HCT116 (cell line): Measurements from ENCODE around the gene SGMS1. TPM values are rescaled to one million over a fixed set of nuclear protein-coding genes. Genes with fewer than 3 reads are reported as not detected.

ENCODE experiments used
- ATAC-seq: fragments of 200-7000 bp; cut with Tn5 transposase; 2 replicates; pipeline ENCODE4 v1.9.1; 2020; ENCODE audit warnings: mild to moderate bottlenecking, moderate library complexity
- BruUV-seq: library from RNA; stranded (reverse); fragments of 400-500 nt; replicated peaks from 2 replicates; lab custom pipeline; 2021; lab: Mats Ljungman, UMichigan
- CTCF ChIA-PET: fragments of 300-600 bp; sonication (Branson Sonifier 250); formaldehyde crosslinking; loops from one replicate; lab custom pipeline; 2021; ENCODE audit warnings: antibody characterized with exemption; lab: Charles Lee
- POLR2A ChIA-PET: fragments of 300-600, 350-600 bp; sonication (Branson Sonifier 250); formaldehyde crosslinking; loops from one replicate; lab custom pipeline; 2021; ENCODE audit warnings: antibody characterized with exemption; lab: Charles Lee
- RAD21 ChIA-PET, 2 experiments: fragments of 300-600 bp; sonication (Branson Sonifier 250); formaldehyde crosslinking; loops; one replicate each; lab custom pipeline; 2023; ENCODE audit warnings: low total read pairs in 2 of 2; ENCODE audit not compliant: uncharacterized antibody in 2 of 2, unreplicated experiment in 2 of 2, low non-redundant PET in 1 of 2; lab: Charles Lee
- DNase-seq: peaks from one replicate; pipeline ENCODE4 v3.0.0-alpha.2; 2010; ENCODE audit warnings: low read depth, low spot score
- H2AFZ ChIP-seq: fragments of 200-600 bp; shearing (Covaris generic), sonication (generic); 2 replicates; pipeline ENCODE4 v1.6.1; 2017; ENCODE audit warnings: low read depth, mixed run types, mixed read lengths, antibody characterized with exemption, low read length; ENCODE audit not compliant: poor library complexity, severe bottlenecking
- H3K27ac ChIP-seq: 2 replicates; pipeline ENCODE4 v1.5.1; 2012; ENCODE audit warnings: low read depth, low read length
- H3K27me3 ChIP-seq: fragments of 200-600 bp; sonication (generic); 2 replicates; pipeline ENCODE4 v1.6.1; 2016; ENCODE audit warnings: mixed run types, low read length, mixed read lengths; ENCODE audit not compliant: insufficient read depth
- H3K36me3 ChIP-seq, 2 experiments: fragments of 200-500 bp in 1 of 2; fragments of 200-600 bp in 1 of 2; sonication (Bioruptor generic) in 1 of 2; sonication (generic) in 1 of 2; 2 replicates each; pipeline versions ENCODE4 v1.5.1 to v1.6.1; 2014 to 2016; ENCODE audit warnings: low read length in 2 of 2, inconsistent platforms in 1 of 2, mixed read lengths in 1 of 2, mixed run types in 1 of 2; ENCODE audit not compliant: insufficient read depth in 2 of 2, control insufficient read depth in 1 of 2
- H3K4me1 ChIP-seq, 2 experiments: fragments of 200-600 bp in 1 of 2; sonication (generic) in 1 of 2; 2 replicates each; pipeline versions ENCODE4 v1.5.1 to v1.6.1; 2012 to 2017; ENCODE audit warnings: low read length in 2 of 2, inconsistent platforms in 1 of 2, mild to moderate bottlenecking in 1 of 2, mixed read lengths in 1 of 2, mixed run types in 1 of 2, moderate library complexity in 1 of 2; ENCODE audit not compliant: insufficient read depth in 2 of 2, control insufficient read depth in 1 of 2
- H3K4me2 ChIP-seq: fragments of 200-600 bp; sonication (generic); 2 replicates; pipeline ENCODE4 v1.6.1; 2017; ENCODE audit warnings: mixed run types, low read length, mixed read lengths
- H3K4me3 ChIP-seq, 2 experiments: fragments of 200-600 bp in 1 of 2; sonication (generic) in 1 of 2; replicated peaks in 1 of 2; 2 replicates each; pipeline ENCODE4 v1.5.1; 2011 to 2016; ENCODE audit warnings: low read length in 2 of 2, control low read depth in 1 of 2, low read depth in 1 of 2, mild to moderate bottlenecking in 1 of 2, mixed read lengths in 1 of 2, mixed run types in 1 of 2
- H3K79me2 ChIP-seq: fragments of 200-600 bp; sonication (generic); 2 replicates; pipeline ENCODE4 v1.6.1; 2017; ENCODE audit warnings: mild to moderate bottlenecking, mixed run types, low read length, moderate library complexity, mixed read lengths; ENCODE audit not compliant: insufficient read depth
- H3K9ac ChIP-seq: fragments of 200-600 bp; sonication (generic); 2 replicates; pipeline ENCODE4 v1.6.1; 2016; ENCODE audit warnings: low read length, mixed read lengths
- H3K9me2 ChIP-seq: fragments of 200-600 bp; sonication (generic), shearing (Covaris generic); 2 replicates; pipeline ENCODE4 v1.6.1; 2017; ENCODE audit warnings: mixed run types, mild to moderate bottlenecking, moderate library complexity; ENCODE audit not compliant: insufficient read depth
- H3K9me3 ChIP-seq, 2 experiments: fragments of 200-500 bp in 1 of 2; fragments of 200-600 bp in 1 of 2; sonication (Bioruptor generic) in 1 of 2; sonication (generic) in 1 of 2; 2 replicates each; pipeline ENCODE4 v1.6.1; 2014 to 2017; ENCODE audit warnings: low read length in 2 of 2, mixed read lengths in 2 of 2, inconsistent platforms in 1 of 2, low read depth in 1 of 2, mild to moderate bottlenecking in 1 of 2, mixed run types in 1 of 2, moderate library complexity in 1 of 2; ENCODE audit not compliant: control insufficient read depth in 1 of 2, insufficient read depth in 1 of 2
- H4K20me1 ChIP-seq: fragments of 200-600 bp; sonication (generic), shearing (Covaris generic); 2 replicates; pipeline ENCODE4 v1.6.1; 2017; ENCODE audit warnings: mixed run types, mild to moderate bottlenecking, moderate library complexity; ENCODE audit not compliant: insufficient read depth
- EZH2 ChIP-seq: fragments of 200-600 bp; sonication (generic); IDR thresholded peaks from 2 replicates; pipeline ENCODE4 v1.6.1; 2017; ENCODE audit warnings: antibody characterized with exemption, mixed run types
- EZH2phosphoT487 ChIP-seq: fragments of 200-600 bp; IDR thresholded peaks from 2 replicates; pipeline ENCODE4 v1.6.1; 2018; ENCODE audit warnings: antibody characterized with exemption, borderline replicate concordance
- FOSL1 ChIP-seq: IDR thresholded peaks from 2 replicates; pipeline ENCODE4 v1.6.1; 2012; ENCODE audit warnings: low read depth
- POLR2A ChIP-seq: IDR thresholded peaks from 2 replicates; pipeline ENCODE4 v1.7.0; 2011; ENCODE audit warnings: borderline replicate concordance; ENCODE audit not compliant: insufficient read depth, insufficient read length; ENCODE audit errors: extremely low read depth
- RAD21 ChIP-seq: IDR thresholded peaks from 2 replicates; pipeline ENCODE4 v1.6.1; 2012; ENCODE audit warnings: low read depth, mild to moderate bottlenecking
- SIN3A ChIP-seq: IDR thresholded peaks from 2 replicates; pipeline ENCODE4 v1.6.1; 2012; ENCODE audit warnings: low read depth
- ZNF274 ChIP-seq: fragments of 200-500 bp; sonication (Bioruptor generic); IDR thresholded peaks from 2 replicates; pipeline ENCODE4 v1.6.1; 2014; ENCODE audit warnings: mild to moderate bottlenecking, low read depth, low read length, inconsistent platforms
- intact Hi-C: fragments of 100-400 bp; cut with micrococcal nuclease; formaldehyde crosslinking; loops from 2 replicates; pipeline ENCODE4 v1.10.0; 2022
- total RNA-seq: library from RNA; stranded (reverse); gene quantifications from one replicate; pipeline ENCODE4 v1.2.1, GENCODE V29; 2021; ENCODE audit not compliant: unreplicated experiment

SGMS1 gene
- total RNA-seq, 1 experiment from 2014 or later, result 29.1 TPM

DNA sequence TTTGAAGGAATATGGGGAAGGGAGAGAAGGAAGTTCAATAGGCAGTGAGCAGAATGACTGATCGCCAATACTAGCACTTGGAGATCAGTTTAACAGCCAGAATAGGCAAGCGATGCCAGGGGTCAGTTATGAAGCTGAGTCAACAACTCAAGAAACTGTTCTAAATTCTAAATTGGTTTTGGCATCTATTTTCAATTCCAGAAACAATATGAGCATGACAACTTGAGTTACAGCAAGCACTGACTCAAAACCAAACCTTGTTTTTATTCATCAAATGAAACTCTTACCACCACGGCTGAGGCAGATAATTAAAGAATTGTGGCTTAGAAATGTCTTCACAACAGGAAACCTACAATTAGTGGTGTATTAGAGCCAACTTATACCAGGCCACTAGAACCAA, 192.0 kb downstream of the SGMS1 start:
- no peaks in the 10 kb centered on the region for H3K36me3 ChIP-seq
- no peaks in the 10 kb centered on the region for H3K9me3 ChIP-seq
- H3K4me2 ChIP-seq, result no peak overlapping the region
- no peaks in the 10 kb centered on the region for H3K9me2 ChIP-seq
- no peaks in the 10 kb centered on the region for H3K79me2 ChIP-seq
- no peaks in the 10 kb centered on the region for H4K20me1 ChIP-seq
- RAD21 ChIA-PET, result no interaction called here
- ATAC-seq, result no peak
- POLR2A ChIA-PET, result no interaction called here
- no peaks in the 10 kb centered on the region for H3K27me3 ChIP-seq
- CTCF ChIA-PET, result no interaction called here
- no peak overlapping the region for H2AFZ ChIP-seq
- DNase-seq, result no peak
- no peak overlapping the region for H3K4me3 ChIP-seq
- H3K27ac ChIP-seq, result no peak overlapping the region
- no peak overlapping the region for H3K9ac ChIP-seq
- intact Hi-C loops, result no loop called here
- no TSS peak for BruUV-seq
- H3K4me1 ChIP-seq, result no peaks in the 10 kb centered on the region
- TF ChIP-seq EZH2phosphoT487 (no peak), EZH2 (no peak), RAD21 (no peak), FOSL1 (no peak), ZNF274 (no peak), SIN3A (no peak)
- TF ChIP-seq, all 23 proteins: peak for 0

DNA sequence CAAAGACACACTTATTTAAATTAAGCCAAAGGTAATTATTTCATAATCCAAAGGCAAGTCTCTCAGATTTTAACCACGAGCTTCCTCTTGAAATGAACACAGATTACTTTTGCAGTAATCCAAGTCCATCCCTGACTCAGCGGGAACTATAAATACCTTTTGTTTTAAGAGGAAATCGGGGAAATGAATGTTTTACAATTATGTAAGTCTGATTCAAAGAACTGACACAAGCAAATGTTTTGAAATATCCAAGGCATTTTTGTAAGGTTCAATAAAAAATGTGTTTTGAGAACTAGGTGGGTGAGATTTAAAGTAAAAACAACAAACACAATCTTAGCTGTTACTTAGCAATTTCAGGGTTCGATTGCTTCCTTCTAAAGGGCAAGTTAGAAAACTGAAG, 192.6 kb downstream of the SGMS1 start:
- Histone ChIP-seq H3K9me3 (no peaks in the 10 kb centered on the region), H3K9ac (no peak overlapping the region), H2AFZ (no peak overlapping the region), H3K4me2 (no peak overlapping the region), H3K4me1 (no peaks in the 10 kb centered on the region), H3K9me2 (no peaks in the 10 kb centered on the region), H3K36me3 (no peaks in the 10 kb centered on the region), H3K27ac (no peak overlapping the region), H3K79me2 (no peaks in the 10 kb centered on the region), H4K20me1 (no peaks in the 10 kb centered on the region), H3K27me3 (no peaks in the 10 kb centered on the region), H3K4me3 (no peak overlapping the region)
- BruUV-seq, result no TSS peak
- TF ChIP-seq POLR2A (no peak), EZH2 (no peak)
- intact Hi-C loops, result no loop called here
- RAD21 ChIA-PET, result no interaction called here
- POLR2A ChIA-PET, result no interaction called here
- ATAC-seq (no peak), DNase-seq (no peak)
- CTCF ChIA-PET, result no interaction called here
